Left ventricle myocardium inferior (tissue), 1 donor: ENCODE results near the gene AEBP1. TPM values are rescaled to one million over a fixed set of nuclear protein-coding genes. Genes with fewer than 3 reads are reported as not detected.

Source experiments
- DNase-seq: peaks from one replicate; pipeline ENCODE4 v3.0.0-alpha.2; 2020
- H3K27ac ChIP-seq: fragments of 200-600 bp; replicated peaks from 2 replicates; pipeline ENCODE4 v1.8.0; 2021
- H3K27me3 ChIP-seq: fragments of 200-600 bp; 2 replicates; pipeline ENCODE4 v1.8.0; 2021; ENCODE audit warnings: low read depth
- H3K36me3 ChIP-seq: fragments of 200-600 bp; 2 replicates; pipeline ENCODE4 v1.8.0; 2021
- H3K4me1 ChIP-seq: fragments of 200-600 bp; 2 replicates; pipeline ENCODE4 v1.8.0; 2021
- H3K4me3 ChIP-seq: fragments of 200-600 bp; 2 replicates; pipeline ENCODE4 v1.8.0; 2021; ENCODE audit warnings: mild to moderate bottlenecking, moderate library complexity
- H3K9me3 ChIP-seq: fragments of 200-600 bp; replicated peaks from 2 replicates; pipeline ENCODE4 v1.8.0; 2021
- intact Hi-C: fragments of 100-400 bp; cut with micrococcal nuclease; formaldehyde crosslinking; loops from one replicate; pipeline ENCODE4 v1.11.0; 2022
- total RNA-seq: library from RNA; stranded (reverse); fragmentation: NEBNext Ultra II Directional; extraction: Animal tissue kit (Norgen Biotek cat#: 25700); gene quantifications from one replicate; pipeline ENCODE4 v1.2.1, GENCODE V29; 2021
- TF ChIP-seq, protein P1 (sequence below): fragments of 200-600 bp; IDR thresholded peaks from 2 replicates; pipeline ENCODE4 v1.8.0; 2021; ENCODE audit warnings: antibody characterized with exemption, mild to moderate bottlenecking, borderline replicate concordance
- donor health status: DM: no; HTN: yes; CAD: no; lungs with severe emphysema.

AEBP1 gene
- total RNA-seq, 1 donor from 2014 or later, result 20.5 TPM

- Histone ChIP-seq H3K36me3 (no peaks in the 10 kb centered on the region), H3K27me3 (peaks cover 17% of the 10 kb centered on the region), H3K27ac (peak overlapping the region; percentile 63), H3K9me3 (no peaks in the 10 kb centered on the region), H3K4me1 (peaks cover 30% of the 10 kb centered on the region), H3K4me3 (no peak overlapping the region)
- TF ChIP-seq, protein P1, sequence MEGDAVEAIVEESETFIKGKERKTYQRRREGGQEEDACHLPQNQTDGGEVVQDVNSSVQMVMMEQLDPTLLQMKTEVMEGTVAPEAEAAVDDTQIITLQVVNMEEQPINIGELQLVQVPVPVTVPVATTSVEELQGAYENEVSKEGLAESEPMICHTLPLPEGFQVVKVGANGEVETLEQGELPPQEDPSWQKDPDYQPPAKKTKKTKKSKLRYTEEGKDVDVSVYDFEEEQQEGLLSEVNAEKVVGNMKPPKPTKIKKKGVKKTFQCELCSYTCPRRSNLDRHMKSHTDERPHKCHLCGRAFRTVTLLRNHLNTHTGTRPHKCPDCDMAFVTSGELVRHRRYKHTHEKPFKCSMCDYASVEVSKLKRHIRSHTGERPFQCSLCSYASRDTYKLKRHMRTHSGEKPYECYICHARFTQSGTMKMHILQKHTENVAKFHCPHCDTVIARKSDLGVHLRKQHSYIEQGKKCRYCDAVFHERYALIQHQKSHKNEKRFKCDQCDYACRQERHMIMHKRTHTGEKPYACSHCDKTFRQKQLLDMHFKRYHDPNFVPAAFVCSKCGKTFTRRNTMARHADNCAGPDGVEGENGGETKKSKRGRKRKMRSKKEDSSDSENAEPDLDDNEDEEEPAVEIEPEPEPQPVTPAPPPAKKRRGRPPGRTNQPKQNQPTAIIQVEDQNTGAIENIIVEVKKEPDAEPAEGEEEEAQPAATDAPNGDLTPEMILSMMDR, result no peak
- intact Hi-C loops, result no loop called here
- no peak for DNase-seq
Measured at GRCh38 chr7:44142028-44142427, 37.9 kb downstream of the AEBP1 start.

DNA sequence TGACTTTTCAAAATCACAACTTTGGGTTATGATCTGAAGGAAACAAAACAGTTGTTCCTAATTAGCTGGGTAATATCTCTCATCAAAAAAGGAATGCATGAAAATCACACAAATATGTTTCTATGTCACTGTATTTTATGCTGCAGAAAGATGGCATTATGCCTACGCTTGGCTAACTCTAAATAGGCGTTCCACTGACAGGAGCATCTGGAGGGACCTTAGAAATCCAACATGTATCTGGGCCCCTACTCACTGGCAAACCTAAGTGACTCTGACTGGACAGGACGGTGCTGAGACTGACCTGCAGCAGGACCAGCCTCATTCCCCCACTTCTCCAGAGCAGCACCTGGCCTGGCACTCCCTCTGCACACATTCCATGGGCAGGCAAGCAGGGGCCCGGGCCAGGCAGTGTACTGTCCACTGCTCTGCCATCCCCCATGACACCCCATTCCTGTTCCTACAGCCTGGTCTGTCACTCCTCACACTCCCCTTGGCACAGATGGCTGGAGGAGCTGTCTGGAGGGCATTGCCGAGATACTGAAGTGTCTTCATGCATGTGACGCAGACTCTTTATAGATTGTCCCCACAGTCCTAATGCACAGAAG lies 39.6 kb downstream of the AEBP1 start:
- H3K4me3 ChIP-seq, result no peak overlapping the region
- peaks cover 30% of the 10 kb centered on the region for H3K4me1 ChIP-seq
- DNase-seq, result no peak
- TF ChIP-seq, protein P1, result no peak
- no peaks in the 10 kb centered on the region for H3K9me3 ChIP-seq
- intact Hi-C loops, result no loop called here
- H3K36me3 ChIP-seq, result no peaks in the 10 kb centered on the region
- H3K27ac ChIP-seq, result no peak overlapping the region
- H3K27me3 ChIP-seq, result peaks cover 25% of the 10 kb centered on the region

DNA sequence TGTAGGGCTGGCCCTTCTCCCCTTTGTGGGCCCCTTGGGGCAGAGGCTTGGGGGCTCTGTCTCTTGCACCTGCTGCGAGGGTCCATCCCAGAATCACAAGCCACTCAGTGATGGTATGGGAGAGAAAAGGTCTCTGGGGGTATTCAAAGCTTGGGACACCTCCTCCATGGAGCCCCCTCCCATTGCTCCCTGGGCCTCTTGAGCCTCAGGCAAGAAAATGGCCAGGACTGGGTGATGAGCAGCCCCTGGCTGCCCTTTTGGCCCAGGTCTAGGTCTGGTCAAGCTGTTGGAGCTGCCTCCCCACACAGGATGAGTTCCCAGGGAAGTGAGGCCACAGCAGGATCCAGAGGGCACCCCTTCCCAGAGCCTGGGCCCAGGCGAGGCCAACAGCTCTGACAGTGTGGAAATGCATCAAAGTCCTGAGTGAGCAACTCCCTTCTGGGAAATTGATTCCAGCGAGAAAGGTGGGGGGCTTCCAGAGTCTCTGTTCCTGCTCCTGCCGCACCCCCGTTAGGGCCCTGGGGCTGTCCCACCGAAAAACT lies 40.4 kb downstream of the AEBP1 start:
- TF ChIP-seq, protein P1, result no peak
- H3K27me3 ChIP-seq, result peaks cover 25% of the 10 kb centered on the region
- H3K9me3 ChIP-seq, result no peaks in the 10 kb centered on the region
- DNase-seq, result no peak
- no peak overlapping the region for H3K4me3 ChIP-seq
- intact Hi-C loops, result no loop called here
- H3K36me3 ChIP-seq, result no peaks in the 10 kb centered on the region
- peaks cover 29% of the 10 kb centered on the region for H3K4me1 ChIP-seq
- no peak overlapping the region for H3K27ac ChIP-seq

- H3K9me3 ChIP-seq, result no peaks in the 10 kb centered on the region
- H3K27me3 ChIP-seq, result peaks cover 25% of the 10 kb centered on the region
- DNase-seq, result no peak
- peaks cover 24% of the 10 kb centered on the region for H3K4me1 ChIP-seq
- no peak overlapping the region for H3K27ac ChIP-seq
- H3K4me3 ChIP-seq, result peak overlapping the region; percentile 71
- TF ChIP-seq, protein P1, result no peak
- intact Hi-C loops, result no loop called here
- no peaks in the 10 kb centered on the region for H3K36me3 ChIP-seq
Measured at GRCh38 chr7:44144968-44145478, 40.9 kb downstream of the AEBP1 start.

DNA sequence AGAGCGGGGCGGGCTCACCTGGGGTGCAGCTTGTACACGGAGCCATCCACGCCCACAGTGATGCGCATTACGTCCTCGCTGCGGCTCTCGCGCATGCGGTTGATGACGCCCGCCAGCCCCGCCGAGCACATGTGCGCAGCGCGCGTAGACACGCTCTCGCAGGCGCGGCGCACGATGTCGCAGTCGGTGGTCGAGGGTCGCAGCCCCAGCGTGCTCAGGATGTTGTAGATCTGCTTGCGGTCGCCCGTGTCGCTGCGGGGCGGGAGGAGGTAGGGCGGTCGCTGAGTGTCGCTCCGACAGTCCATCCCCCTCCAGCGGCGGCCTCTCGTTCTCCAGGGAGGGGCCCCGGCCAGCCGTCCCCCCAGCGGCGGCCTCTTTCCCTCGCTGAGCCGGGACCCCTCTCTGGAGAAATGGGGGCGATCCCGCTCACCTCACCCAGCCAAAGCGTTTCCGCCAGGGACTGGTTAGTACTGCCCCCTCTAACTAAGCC lies 41.4 kb downstream of the AEBP1 start:
- H3K4me1 ChIP-seq, result peaks cover 24% of the 10 kb centered on the region
- peaks cover 25% of the 10 kb centered on the region for H3K27me3 ChIP-seq
- no peaks in the 10 kb centered on the region for H3K36me3 ChIP-seq
- H3K9me3 ChIP-seq, result no peaks in the 10 kb centered on the region
- no peak for DNase-seq
- no peak overlapping the region for H3K27ac ChIP-seq
- TF ChIP-seq, protein P1, result no peak
- H3K4me3 ChIP-seq, result peak overlapping the region; percentile 71
- intact Hi-C loops, result no loop called here
